22Rv1 (cell line): ENCODE measurements around the gene SLC7A9.

Experiments
- ZFX ChIP-seq: fragments of 450-650 bp; IDR thresholded peaks from 2 replicates; pipeline ENCODE4 v1.6.1; 2017; ENCODE audit warnings: antibody characterized with exemption, borderline replicate concordance
- TF ChIP-seq, protein P1 (sequence below): fragments of 450-650 bp; IDR thresholded peaks from 2 replicates; pipeline ENCODE4 v1.5.1; 2017; ENCODE audit warnings: mild to moderate bottlenecking

GRCh38 chr19:32857584-32857983 is 12.0 kb downstream of the SLC7A9 start:
- TF ChIP-seq, protein P1, sequence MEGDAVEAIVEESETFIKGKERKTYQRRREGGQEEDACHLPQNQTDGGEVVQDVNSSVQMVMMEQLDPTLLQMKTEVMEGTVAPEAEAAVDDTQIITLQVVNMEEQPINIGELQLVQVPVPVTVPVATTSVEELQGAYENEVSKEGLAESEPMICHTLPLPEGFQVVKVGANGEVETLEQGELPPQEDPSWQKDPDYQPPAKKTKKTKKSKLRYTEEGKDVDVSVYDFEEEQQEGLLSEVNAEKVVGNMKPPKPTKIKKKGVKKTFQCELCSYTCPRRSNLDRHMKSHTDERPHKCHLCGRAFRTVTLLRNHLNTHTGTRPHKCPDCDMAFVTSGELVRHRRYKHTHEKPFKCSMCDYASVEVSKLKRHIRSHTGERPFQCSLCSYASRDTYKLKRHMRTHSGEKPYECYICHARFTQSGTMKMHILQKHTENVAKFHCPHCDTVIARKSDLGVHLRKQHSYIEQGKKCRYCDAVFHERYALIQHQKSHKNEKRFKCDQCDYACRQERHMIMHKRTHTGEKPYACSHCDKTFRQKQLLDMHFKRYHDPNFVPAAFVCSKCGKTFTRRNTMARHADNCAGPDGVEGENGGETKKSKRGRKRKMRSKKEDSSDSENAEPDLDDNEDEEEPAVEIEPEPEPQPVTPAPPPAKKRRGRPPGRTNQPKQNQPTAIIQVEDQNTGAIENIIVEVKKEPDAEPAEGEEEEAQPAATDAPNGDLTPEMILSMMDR, result no peak
- TF ChIP-seq ZFX, result no peak
